HG02943 (cell line): ENCODE results near the gene CEP350.

Experiments used
- ATAC-seq: cut with Tn5 transposase; IDR thresholded peaks from one replicate; pipeline ENCODE4 v1.9.1; 2021; ENCODE audit warnings: mild to moderate bottlenecking, low read depth, moderate library complexity; ENCODE audit not compliant: unreplicated experiment

CEP350 gene, protein sequence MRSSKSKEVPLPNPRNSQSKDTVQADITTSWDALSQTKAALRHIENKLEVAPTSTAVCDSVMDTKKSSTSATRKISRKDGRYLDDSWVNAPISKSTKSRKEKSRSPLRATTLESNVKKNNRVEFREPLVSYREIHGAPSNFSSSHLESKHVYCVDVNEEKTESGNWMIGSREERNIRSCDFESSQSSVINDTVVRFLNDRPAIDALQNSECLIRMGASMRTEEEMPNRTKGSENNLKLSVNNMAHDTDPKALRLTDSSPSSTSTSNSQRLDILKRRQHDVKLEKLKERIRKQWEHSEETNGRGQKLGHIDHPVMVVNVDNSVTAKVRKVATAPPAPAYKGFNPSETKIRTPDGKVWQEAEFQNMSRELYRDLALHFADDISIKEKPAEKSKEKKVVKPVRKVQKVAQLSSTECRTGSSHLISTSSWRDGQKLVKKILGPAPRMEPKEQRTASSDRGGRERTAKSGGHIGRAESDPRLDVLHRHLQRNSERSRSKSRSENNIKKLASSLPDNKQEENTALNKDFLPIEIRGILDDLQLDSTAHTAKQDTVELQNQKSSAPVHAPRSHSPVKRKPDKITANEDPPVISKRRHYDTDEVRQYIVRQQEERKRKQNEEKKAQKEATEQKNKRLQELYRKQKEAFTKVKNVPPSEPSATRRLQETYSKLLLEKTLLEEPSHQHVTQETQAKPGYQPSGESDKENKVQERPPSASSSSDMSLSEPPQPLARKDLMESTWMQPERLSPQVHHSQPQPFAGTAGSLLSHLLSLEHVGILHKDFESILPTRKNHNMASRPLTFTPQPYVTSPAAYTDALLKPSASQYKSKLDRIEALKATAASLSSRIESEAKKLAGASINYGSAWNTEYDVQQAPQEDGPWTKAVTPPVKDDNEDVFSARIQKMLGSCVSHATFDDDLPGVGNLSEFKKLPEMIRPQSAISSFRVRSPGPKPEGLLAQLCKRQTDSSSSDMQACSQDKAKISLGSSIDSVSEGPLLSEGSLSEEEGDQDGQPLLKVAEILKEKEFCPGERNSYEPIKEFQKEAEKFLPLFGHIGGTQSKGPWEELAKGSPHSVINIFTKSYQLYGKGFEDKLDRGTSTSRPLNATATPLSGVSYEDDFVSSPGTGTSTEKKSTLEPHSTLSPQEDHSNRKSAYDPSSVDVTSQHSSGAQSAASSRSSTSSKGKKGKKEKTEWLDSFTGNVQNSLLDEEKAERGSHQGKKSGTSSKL (N-terminal part only)

DNA sequence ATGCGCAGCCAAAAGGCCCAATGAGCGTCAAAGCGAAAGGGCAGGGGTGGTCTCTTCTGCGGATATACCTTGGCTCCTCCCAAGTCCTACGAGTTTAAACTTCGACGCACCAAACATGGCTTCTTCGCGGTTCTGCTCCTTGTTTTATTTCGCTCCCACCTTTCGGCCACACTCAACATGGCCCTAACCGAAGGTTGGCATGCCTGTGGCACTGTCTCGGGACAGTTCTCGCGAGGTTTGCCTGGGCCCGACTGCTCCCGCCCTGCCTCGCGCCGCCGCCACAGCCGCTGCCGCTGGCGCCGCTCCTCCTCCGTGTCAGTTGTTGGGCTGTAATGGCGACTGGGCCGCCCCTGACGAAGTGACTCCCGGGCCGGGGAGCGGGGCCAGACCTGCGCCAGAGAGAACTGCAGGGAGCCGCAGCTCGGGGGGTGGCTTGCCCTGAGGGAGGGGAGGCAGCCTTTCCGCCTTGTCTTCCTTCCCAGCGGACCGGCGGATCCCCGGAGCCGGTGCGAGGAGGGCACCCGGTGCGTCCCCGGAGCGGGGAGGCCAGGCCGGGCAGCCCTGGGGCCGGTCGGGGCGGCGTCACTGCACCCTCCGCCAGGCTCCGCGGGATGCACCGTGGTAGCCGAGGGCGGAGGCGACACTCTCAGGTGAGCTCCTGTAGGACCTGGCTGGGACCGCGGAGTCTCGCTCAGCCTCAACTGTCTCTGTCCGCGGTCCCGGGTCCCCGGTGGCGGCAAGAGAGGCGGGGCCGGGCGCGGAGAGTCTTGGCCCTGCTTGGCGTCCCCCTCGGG is at the start of gene CEP350:
Gene CEP350 (plus strand): TSS at position 318 of the 794 bp plus-strand sequence. CDS start 31,372 bp downstream, outside the sequence.
- ATAC-seq, result peak; percentile 89

DNA sequence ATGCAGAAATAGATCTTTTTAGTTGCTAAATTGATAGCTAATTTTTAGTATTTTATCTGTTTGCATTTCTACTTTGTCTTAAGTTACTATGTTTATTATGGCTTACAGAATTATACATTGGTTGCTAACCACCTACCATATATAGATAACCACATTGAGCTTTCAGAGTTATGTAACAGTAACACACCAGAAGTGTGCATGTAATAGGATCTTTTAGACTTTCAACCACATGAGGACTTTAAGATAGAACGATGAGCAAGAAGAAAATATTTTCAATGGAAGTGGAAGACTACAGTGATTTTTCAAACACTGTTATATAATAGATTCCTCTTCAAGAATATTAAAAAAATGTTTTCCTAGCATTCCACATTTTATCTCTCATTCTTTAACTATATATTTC is 43.7 kb upstream of the CEP350 start:
- no peak for ATAC-seq

DNA sequence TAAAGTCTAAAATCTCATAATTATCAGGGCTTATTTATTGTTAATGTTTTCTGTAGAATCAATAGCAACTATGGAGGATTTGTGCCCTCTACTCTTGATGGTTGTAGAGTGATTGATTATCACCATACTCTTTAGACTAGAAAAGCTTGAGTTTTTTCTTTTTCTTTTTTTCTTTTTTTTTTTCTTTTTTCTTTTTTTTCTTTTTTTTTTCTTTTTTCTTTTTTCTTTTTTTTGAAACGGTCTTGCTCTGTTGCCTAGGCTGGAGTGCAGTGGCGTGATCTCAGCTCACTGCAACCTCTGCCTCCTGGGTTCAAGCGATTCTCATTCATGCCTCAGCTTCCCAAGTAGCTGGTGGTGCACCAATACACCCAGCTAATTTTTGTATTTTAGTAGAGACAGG is 42.8 kb upstream of the CEP350 start:
- ATAC-seq, result no peak

DNA sequence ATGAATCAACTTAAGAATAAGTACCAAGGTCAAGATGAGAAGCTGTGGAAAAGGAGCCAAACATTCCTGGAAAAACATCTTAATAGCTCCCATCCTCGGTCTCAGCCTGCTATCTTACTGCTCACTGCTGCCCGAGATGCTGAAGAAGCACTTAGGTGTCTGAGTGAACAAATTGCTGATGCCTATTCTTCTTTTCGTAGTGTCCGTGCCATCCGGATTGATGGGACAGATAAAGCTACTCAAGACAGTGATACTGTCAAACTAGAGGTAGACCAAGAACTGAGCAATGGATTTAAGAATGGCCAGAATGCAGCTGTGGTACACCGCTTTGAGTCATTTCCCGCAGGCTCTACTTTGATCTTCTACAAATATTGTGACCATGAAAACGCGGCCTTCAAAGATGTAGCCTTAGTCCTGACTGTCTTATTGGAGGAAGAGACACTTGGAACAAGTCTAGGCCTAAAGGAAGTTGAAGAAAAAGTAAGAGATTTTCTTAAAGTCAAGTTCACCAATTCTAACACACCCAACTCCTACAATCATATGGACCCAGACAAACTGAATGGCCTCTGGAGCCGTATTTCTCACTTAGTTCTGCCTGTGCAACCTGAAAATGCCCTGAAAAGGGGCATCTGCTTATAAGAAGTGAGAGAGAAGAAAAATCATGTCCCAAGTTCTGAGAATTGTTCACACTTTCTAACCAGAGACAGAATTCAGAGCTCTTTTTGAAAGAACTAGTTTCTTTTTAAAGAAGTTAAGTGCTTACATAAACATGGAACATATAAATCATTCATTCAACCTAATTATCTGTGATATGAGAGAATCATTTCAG is 36.8 kb upstream of the CEP350 start:
- ATAC-seq, result no peak

DNA sequence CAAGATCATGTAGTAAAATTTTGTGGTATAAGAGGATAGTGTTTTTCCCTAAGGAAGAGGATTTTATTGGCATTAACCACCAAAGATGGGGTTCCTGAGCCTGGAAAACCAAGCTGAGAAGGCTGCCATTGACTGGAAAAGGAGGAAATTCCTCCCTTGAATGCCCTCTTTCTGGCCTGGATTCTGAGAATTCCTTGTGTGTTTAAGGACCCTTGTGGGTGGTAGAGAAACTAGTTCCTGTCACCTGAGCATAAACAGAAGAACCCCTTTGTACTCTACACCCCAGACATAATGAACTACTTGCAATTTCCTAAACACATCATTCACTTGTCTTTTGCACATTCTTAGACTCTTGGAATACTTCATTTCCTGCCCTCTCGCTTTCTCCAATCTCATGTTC is 33.1 kb upstream of the CEP350 start:
- no peak for ATAC-seq

DNA sequence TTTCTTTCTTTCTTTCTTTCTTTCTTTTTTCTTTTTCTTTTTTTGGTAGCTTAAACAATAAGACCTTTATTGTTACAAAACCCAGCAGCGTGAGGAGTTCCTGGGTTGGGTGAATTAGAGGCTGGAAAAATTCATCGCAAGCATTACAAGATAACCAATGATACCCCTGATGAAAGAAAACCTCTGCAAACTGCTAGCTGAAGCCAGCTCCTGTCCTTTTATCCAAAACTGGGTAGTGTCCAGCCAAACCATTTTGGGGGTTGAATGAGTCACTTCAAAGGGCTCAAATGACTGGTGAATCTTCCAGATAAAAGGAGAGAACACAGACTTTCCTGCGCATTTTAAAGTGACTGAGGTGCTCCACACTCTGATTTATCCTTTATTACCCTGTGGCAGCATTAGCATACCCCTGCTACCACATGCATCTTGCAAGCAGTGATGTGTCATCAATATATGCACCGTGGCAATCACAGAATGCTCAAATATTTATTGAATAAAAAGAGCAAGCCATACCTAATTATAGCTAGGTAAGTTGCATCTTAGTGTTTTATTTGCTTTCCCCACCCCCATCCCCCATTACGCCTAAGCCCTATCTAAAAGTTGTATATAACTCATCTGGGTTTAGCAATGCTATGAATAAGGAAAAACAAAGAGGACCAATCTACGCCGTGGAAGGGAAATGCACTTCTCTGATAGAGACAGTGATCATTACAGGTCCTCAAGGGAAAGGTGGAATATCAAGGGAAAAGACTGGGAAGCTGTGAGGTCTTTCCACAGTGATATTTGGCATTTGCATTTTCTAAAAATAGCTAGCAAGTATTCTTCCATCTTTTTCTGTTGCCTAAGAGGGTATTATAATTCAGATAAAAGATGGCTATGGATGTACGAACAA is 32.4 kb upstream of the CEP350 start:
- ATAC-seq, result no peak

DNA sequence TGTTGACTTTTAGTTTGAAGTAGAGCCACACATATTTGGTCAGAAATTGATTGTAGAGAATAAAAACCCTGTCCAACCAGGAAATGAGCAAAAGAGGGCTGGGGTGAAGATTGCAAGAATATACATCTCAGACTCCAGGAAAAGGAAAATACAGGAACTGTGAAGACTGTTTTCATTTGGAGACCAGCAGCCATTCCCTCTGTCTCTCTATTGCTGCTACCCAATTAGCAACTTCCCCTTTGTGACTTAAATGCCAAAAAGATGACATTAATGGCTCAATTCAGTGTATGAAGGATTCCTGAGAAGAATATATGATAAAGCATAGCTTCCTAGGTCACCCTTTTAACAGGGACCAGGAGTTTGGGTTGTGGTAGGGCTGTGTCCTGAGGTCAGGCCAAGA is 31.6 kb upstream of the CEP350 start:
- ATAC-seq, result no peak

DNA sequence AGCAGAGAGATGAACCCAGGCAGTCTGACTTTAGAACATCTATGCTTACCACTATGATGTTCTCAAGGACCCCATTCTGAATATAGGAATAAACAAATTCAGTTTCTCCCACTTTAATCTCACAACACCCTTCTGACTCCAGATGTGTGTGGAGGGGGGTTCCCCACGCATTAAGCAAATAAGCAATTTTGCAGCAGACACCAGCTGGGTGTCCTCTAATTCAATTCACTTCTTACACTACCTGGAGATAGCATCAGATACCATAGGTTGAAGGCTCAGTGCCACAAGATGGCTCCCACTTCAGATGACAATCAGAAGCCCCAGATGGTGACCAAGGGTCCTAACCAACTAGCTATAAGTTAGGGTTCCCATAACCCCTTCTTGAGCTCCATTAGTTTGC is 30.3 kb upstream of the CEP350 start:
- ATAC-seq, result no peak

DNA sequence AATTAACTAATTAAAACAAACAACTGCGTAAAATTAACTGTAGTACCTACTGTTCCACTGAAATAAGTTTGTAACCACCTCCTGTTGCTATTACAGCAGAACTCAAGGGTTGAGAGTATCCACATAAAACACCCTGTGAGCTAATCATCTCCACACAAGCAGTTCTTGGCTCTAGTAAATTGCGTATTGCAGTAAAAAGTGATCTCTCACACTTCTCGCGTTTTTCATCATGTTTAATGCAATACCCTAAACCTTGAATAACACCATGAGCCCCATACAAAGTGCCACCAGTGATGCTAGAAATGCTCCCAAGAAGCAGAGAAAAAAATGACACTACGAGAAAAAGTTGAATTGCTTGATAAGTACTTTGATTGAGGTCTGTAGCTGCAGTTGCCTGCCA is 29.3 kb upstream of the CEP350 start:
- ATAC-seq, result no peak

DNA sequence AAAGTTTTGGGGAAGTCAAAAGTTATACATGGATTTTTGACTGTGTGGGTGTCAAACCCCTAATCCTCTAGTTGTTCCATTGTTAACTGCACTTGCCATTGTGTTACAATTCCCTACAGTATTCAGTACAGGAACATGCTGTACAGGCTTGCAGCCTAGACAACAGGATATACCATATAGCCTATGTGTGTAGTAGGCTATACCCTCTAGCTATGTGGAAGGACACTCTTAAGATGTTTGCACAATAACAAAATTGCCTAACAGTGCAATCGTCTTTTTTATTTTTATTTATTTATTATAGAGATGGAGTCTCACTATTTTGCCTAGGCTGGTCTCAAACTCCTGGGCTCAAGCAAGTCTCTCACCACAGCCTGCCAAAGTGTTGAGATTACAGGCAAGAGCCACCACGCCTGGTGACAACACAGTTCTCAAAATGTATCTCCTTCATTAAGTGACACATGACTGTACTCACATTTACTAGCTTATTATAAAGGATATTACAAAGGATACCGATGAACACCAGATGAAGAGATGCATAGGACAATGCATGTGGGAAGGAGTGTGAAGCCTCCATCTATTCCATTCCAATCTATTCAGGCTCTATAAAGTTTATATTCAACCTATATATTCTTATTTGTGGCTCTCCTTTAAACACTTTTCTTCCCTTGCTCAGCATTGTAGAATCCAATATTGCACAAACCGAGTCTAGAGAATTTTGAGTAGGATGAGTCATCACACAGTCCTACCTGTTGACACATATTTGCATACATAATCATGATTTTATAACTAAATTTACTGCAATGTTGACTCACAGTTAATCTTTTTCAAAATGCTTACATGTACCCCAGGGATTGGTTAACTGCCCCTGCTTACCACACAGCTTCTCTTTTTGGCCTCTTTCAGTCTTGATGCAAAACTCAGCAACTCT is 28.4 kb upstream of the CEP350 start:
- no peak for ATAC-seq

DNA sequence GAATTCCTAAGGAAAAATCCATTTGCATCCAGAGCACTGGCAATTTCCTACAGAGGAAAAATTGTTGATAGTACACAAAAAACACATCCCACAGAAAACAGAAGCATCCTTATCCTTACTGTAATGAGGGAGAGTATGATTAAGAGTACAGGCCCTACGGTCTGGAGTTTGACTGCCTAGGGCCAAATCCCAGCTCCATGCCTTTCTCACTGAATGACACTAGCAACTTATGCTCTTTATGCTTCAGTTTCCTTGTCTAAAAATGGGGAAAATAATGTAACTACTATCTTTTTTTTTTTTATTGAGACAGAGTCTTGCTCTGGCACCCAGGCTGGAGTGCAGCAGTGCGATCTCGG is 27.8 kb upstream of the CEP350 start:
- ATAC-seq, result no peak

DNA sequence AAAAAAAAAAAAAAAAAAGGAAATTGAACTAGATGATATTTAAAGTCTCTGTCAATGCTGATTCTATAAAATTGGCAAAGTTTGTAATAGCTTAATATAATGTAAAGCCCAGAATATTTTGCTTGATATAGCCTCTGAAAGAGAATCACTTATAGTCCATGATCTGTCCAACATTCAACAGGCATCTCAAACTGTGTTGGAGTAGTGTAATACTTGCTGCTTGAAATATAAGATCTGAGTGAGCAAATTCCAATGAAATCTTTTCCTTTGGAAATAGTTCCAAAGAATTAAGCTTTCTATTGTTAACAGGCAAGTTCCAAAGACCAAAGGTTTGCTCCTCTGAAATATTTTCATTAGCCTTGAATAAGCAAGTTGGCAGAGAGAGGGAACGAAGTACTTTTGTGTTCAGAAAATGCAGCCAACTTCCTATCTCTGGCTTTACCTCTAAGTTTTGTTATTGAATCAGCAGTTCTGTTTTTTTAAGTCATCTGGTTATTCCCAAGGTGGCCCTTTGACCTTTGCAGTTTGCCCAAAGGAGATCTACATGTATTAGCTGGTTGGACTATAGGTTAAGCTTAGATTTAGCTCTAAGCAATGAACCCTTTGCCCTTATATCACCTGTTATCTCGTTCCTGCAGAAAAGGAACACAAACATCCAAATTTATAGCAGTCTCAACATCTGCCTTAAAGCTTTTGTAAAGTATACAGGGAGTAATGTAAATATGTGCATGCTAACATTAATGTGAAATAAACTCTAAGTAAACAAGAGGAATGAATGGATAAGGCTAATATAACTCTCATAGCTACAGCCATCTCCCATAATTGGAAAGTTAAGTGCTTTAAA is 24.4 kb upstream of the CEP350 start:
- ATAC-seq, result no peak

DNA sequence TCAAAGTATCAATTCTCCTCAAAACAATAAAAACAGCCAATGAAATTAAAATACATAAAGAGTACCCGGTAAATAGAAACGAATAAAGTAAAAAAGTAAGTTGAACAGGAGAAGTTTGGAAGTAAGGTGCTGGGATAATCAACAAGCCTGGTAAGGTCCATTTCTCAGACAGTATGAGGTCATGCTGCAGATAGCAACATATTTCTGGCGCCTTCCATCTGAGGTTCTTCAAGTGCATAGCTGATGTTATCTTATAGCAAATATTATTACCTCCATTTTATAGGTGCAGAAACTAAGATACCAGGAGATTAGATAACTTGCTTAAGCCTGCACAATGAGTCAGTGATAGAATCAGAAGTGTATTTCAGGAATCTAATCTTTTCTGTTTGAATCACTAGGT is 23.7 kb upstream of the CEP350 start:
- no peak for ATAC-seq

DNA sequence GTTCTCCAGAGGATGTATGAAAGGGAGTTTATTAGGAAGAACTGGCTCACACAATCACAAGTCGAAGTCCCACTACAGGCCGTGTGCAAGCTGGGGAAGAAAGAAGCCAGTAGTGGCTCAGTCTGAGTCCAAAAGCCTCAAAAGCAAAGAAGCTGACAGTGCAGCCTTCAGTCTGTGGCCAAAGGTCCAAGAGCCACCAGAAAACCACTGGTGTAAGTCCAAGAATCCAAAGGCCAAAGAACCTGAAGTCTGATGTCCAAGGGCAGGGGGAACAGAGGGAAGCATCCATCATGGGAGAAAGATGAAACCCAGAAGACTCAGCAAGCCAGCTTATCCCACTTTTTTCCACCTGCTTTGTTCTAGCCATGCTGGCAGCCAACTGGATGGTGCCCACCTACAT is 21.4 kb upstream of the CEP350 start:
- no peak for ATAC-seq

DNA sequence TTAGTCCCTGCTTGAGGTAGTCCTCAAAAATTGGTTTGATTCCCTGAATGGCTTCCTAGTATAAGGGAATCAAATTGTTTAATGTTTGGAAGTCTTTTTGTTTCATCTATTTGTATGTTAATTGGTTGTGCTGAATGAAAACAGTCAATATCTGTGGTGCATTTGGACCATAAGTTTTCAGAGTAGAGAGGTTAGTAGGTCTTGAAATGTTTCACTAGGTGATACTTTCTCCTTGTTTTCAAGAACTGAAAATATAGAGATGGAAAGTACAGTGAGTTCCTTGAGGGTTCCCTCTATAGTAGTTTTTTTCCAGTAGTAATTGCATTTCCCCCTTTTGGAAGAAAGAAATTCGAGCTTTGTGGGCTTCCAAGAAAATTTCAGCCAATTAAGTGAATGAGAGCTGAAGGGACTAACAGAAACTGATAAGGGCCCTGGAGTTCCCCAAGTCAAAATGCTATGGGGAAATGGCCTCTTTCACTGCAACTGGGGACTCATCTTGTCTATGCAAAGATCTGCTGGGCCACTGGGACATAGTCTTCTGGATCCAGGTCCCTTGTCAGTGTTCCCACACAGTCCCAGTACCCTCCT is 18.6 kb upstream of the CEP350 start:
- no peak for ATAC-seq

DNA sequence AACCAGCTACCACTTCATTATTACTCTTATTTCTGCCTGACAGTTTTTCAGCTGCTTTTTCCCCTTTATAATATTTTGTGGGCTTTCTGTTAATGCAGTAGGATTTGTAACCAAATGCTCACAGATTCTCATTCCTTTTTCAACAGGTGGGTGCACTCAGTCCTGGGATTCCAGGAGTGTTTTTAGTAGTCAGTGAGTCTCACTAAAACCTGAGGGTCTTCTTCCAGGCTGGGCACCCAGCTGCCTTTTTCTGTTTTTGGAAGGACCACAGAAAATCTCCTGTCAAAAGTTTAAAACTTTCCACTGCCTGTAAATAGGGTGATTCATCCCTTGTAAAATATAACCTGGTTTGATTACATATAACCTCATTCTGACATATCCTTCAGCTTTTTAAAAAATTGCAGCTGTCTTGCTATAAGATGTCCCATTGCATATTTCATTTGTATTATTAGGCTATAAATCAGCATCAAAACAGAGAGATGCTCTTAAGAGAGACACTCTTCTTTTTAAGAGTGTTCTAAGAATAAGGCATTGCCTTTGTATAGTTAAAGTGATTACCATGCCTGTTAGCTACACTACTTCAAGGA is 16.8 kb upstream of the CEP350 start:
- no peak for ATAC-seq
